PC-3 (cell line): ENCODE measurements around the gene ZBTB16. TPM values are rescaled to one million over a fixed set of nuclear protein-coding genes. Genes with fewer than 3 reads are reported as not detected.

Experiments
- ATAC-seq: fragments of 200-7000 bp; cut with Tn5 transposase; 2 replicates; pipeline ENCODE4 v1.9.1; 2020; ENCODE audit warnings: mild to moderate bottlenecking, moderate library complexity
- BruUV-seq: library from RNA; stranded (reverse); fragments of 400-500 nt; replicated peaks from 2 replicates; lab custom pipeline; 2021; lab: Mats Ljungman, UMichigan
- CTCF ChIA-PET: fragments of 300-600 bp; sonication (Branson Sonifier 250); formaldehyde crosslinking; loops from one replicate; lab custom pipeline; 2022; ENCODE audit warnings: antibody characterized with exemption; lab: Charles Lee
- POLR2A ChIA-PET: fragments of 300-600 bp; sonication (Branson Sonifier 250); formaldehyde crosslinking; loops from one replicate; lab custom pipeline; 2022; ENCODE audit warnings: antibody characterized with exemption; ENCODE audit not compliant: unreplicated experiment; lab: Charles Lee
- DNase-seq: peaks from one replicate; pipeline ENCODE4 v3.0.0-alpha.2; 2015
- H2AFZ ChIP-seq: fragments of 300-600 bp; sonication (generic); 2 replicates; pipeline ENCODE4 v1.6.0; 2016; ENCODE audit warnings: antibody characterized with exemption, low read length
- H3F3A ChIP-seq: fragments of 300-600 bp; sonication (generic); one replicate; pipeline ENCODE4 v1.6.0; 2017; ENCODE audit warnings: antibody characterized with exemption, low read length, control low read depth, mild to moderate bottlenecking; ENCODE audit not compliant: unreplicated experiment
- H3K27ac ChIP-seq: fragments of 300-600 bp; sonication (generic); 2 replicates; pipeline ENCODE4 v1.5.1; 2016; ENCODE audit warnings: mild to moderate bottlenecking, low read length
- H3K27me3 ChIP-seq: fragments of 300-600 bp; sonication (generic); 2 replicates; pipeline ENCODE4 v1.6.1; 2016; ENCODE audit warnings: low read length, mixed read lengths
- H3K36me3 ChIP-seq: fragments of 300-600 bp; sonication (generic); 2 replicates; pipeline ENCODE4 v1.6.1; 2016; ENCODE audit warnings: low read depth, mixed run types, low read length, mixed read lengths
- H3K4me1 ChIP-seq: fragments of 300-600 bp; sonication (generic); 2 replicates; pipeline ENCODE4 v1.5.1; 2016; ENCODE audit warnings: low read length; ENCODE audit not compliant: insufficient read depth
- H3K4me2 ChIP-seq: fragments of 300-600 bp; sonication (generic); 2 replicates; pipeline ENCODE4 v1.6.0; 2016; ENCODE audit warnings: low read length
- H3K4me3 ChIP-seq: fragments of 300-600 bp; sonication (generic); 2 replicates; pipeline ENCODE4 v1.5.1; 2016; ENCODE audit warnings: mild to moderate bottlenecking, low read length, mixed read lengths
- H3K79me2 ChIP-seq: fragments of 300-600 bp; sonication (generic); 2 replicates; pipeline ENCODE4 v1.6.1; 2017; ENCODE audit warnings: low read length, mixed read lengths
- H3K9ac ChIP-seq: fragments of 300-600 bp; sonication (generic); 2 replicates; pipeline ENCODE4 v1.6.0; 2016; ENCODE audit warnings: mild to moderate bottlenecking, low read length
- H3K9me2 ChIP-seq: fragments of 300-600 bp; sonication (generic); replicated peaks from 2 replicates; pipeline ENCODE4 v1.6.1; 2016; ENCODE audit warnings: mixed run types, low read length, mixed read lengths
- H3K9me3 ChIP-seq: fragments of 300-600 bp; sonication (generic); 2 replicates; pipeline ENCODE4 v1.6.1; 2016; ENCODE audit warnings: low read length, mixed read lengths
- H4K20me1 ChIP-seq: fragments of 300-600 bp; sonication (generic); 2 replicates; pipeline ENCODE4 v1.6.1; 2016; ENCODE audit warnings: low read length, mixed read lengths
- CTCF ChIP-seq: fragments of 300-600 bp; sonication (generic); conservative IDR thresholded peaks from 2 replicates; pipeline ENCODE4 v1.5.1; 2017; ENCODE audit warnings: antibody characterized with exemption, low read depth, mild to moderate bottlenecking, low read length
- EZH2 ChIP-seq: fragments of 300-600 bp; sonication (generic); IDR thresholded peaks from one replicate; pipeline ENCODE4 v1.6.1; 2017; ENCODE audit warnings: antibody characterized with exemption, mild to moderate bottlenecking, low read length; ENCODE audit not compliant: unreplicated experiment
- EZH2phosphoT487 ChIP-seq: fragments of 300-600 bp; sonication (generic); IDR thresholded peaks from 2 replicates; pipeline ENCODE4 v1.6.1; 2018; ENCODE audit warnings: mild to moderate bottlenecking, antibody characterized with exemption, low read length, borderline replicate concordance
- intact Hi-C: fragments of 100-400 bp; cut with micrococcal nuclease; formaldehyde crosslinking; loops from 2 replicates; pipeline ENCODE4 v1.9.0; 2023
- total RNA-seq: library from RNA; depleted of rRNA; stranded (reverse); fragments of >200 nt; gene quantifications from 2 replicates; pipeline ENCODE4 v1.2.3, GENCODE V29; 2014

The ZBTB16 gene
- total RNA-seq, 1 experiment from 2014 or later: not detected

GRCh38 chr11:114128399-114128798 is 68.9 kb downstream of the ZBTB16 start:
- Histone ChIP-seq H3K27me3 (peaks cover 88% of the 10 kb centered on the region), H3K36me3 (no peaks in the 10 kb centered on the region), H3K4me1 (peaks cover 14% of the 10 kb centered on the region), H3K4me3 (no peak overlapping the region), H3K9me3 (no peaks in the 10 kb centered on the region), H3K27ac (no peak overlapping the region), H3K79me2 (no peaks in the 10 kb centered on the region), H3K4me2 (no peak overlapping the region), H3K9ac (no peak overlapping the region), H3F3A (peaks cover 7% of the 10 kb centered on the region), H3K9me2 (no peaks in the 10 kb centered on the region), H2AFZ (no peak overlapping the region), H4K20me1 (peaks cover 4% of the 10 kb centered on the region; the same call in 1 of the 2 replicates)
- DNase-seq: no peak
- ATAC-seq: no peak
- POLR2A ChIA-PET: no interaction called here
- CTCF ChIA-PET: no interaction called here
- TF ChIP-seq CTCF: no peak
- intact Hi-C loops: no loop called here
- BruUV-seq: no TSS peak

- peaks cover 4% of the 10 kb centered on the region; the same call in 1 of the 2 replicates for H4K20me1 ChIP-seq
- ATAC-seq: no peak
- no peaks in the 10 kb centered on the region for H3K79me2 ChIP-seq
- peaks cover 80% of the 10 kb centered on the region for H3K27me3 ChIP-seq
- TF ChIP-seq CTCF (no peak), EZH2phosphoT487 (no peak), EZH2 (no peak)
- H3F3A ChIP-seq: peaks cover 7% of the 10 kb centered on the region
- no peaks in the 10 kb centered on the region for H3K9me2 ChIP-seq
- intact Hi-C loops: no loop called here
- BruUV-seq: no TSS peak
- H3K36me3 ChIP-seq: no peaks in the 10 kb centered on the region
- ChIA-PET CTCF (no interaction called here), POLR2A (no interaction called here)
- H2AFZ ChIP-seq: no peak overlapping the region
- H3K4me3 ChIP-seq: no peak overlapping the region
- no peak overlapping the region for H3K27ac ChIP-seq
- H3K9ac ChIP-seq: no peak overlapping the region
- no peak overlapping the region for H3K4me2 ChIP-seq
- peaks cover 15% of the 10 kb centered on the region for H3K4me1 ChIP-seq
- H3K9me3 ChIP-seq: no peaks in the 10 kb centered on the region
- DNase-seq: no peak
Measured at GRCh38 chr11:114129142-114129541, 69.6 kb downstream of the ZBTB16 start.

GRCh38 chr11:114129699-114130098 is 70.2 kb downstream of the ZBTB16 start:
- ATAC-seq: no peak
- POLR2A ChIA-PET: no interaction called here

More at GRCh38 chr11:114129699-114130098, 70.2 kb downstream of the ZBTB16 start:
- Histone ChIP-seq H3K9ac (no peak overlapping the region), H3K4me3 (no peak overlapping the region), H3F3A (peaks cover 7% of the 10 kb centered on the region), H4K20me1 (peaks cover 4% of the 10 kb centered on the region; the same call in 1 of the 2 replicates), H3K36me3 (no peaks in the 10 kb centered on the region), H3K9me3 (no peaks in the 10 kb centered on the region), H2AFZ (no peak overlapping the region), H3K9me2 (no peaks in the 10 kb centered on the region), H3K4me1 (peaks cover 15% of the 10 kb centered on the region), H3K4me2 (no peak overlapping the region), H3K27ac (no peak overlapping the region), H3K79me2 (no peaks in the 10 kb centered on the region), H3K27me3 (peaks cover 75% of the 10 kb centered on the region)
- BruUV-seq: no TSS peak
- no peak for DNase-seq
- CTCF ChIA-PET: no interaction called here
- intact Hi-C loops: no loop called here
- TF ChIP-seq CTCF: no peak
